Adrenal gland (tissue), 12 donors: ENCODE measurements around the gene DMAC2. TPM values are rescaled to one million over a fixed set of nuclear protein-coding genes. Genes with fewer than 3 reads are reported as not detected.
A peak's percentile ranks its signal among the peaks of the same experiment; 100 is the strongest.

ENCODE experiments used
- DNase-seq, 7 donors: peaks; one replicate each; pipeline ENCODE4 v3.0.0-alpha.2; 2019 to 2020
- H3K27ac ChIP-seq, 5 donors: fragments of 200-600 bp; sonication (generic) in 4 of 5; 1 replicate in 3 of 5; 2 replicates in 2 of 5; pipeline versions ENCODE4 v1.5.1 to v1.8.0; 2016 to 2020; ENCODE audit warnings: mild to moderate bottlenecking in 1 of 5
- H3K27me3 ChIP-seq: fragments of 200-600 bp; 2 replicates; pipeline ENCODE4 v1.8.0; 2021
- H3K36me3 ChIP-seq, 2 donors: fragments of 200-600 bp; replicated peaks in 1 of 2; 1 replicate in 1 of 2; 2 replicates in 1 of 2; pipeline versions ENCODE4 v1.5.1 to v1.8.0; 2018 to 2022
- H3K4me1 ChIP-seq, 2 donors: fragments of 200-600 bp; replicated peaks in 1 of 2; 1 replicate in 1 of 2; 2 replicates in 1 of 2; pipeline versions ENCODE4 v1.5.1 to v1.8.0; 2018 to 2021
- H3K4me3 ChIP-seq, 4 donors: fragments of 200-600 bp; sonication (generic) in 3 of 4; one replicate each; pipeline ENCODE4 v1.5.1; 2016 to 2018
- H3K9me3 ChIP-seq, 3 donors: fragments of 200-600 bp; sonication (generic) in 1 of 3; replicated peaks in 1 of 3; 1 replicate in 2 of 3; 2 replicates in 1 of 3; pipeline versions ENCODE4 v1.5.1 to v1.8.0; 2016 to 2021
- POLR2A ChIP-seq, 2 donors: fragments of 450-650 bp; IDR thresholded peaks; one replicate each; pipeline ENCODE4 v1.6.1; 2017; ENCODE audit warnings: antibody characterized with exemption in 2 of 2, mild to moderate bottlenecking in 2 of 2, moderate library complexity in 1 of 2
- WGBS, 4 donors: extraction: QIAGEN DNeasy Blood & Tissue Kit in 2 of 4; methylation state at CpG; one replicate each; pipeline versions ENCODE4 v1.1.5 to v1.1.7; 2013 to 2017; 5-methylcytosine and 5-hydroxymethylcytosine counted together
- intact Hi-C, 2 donors: fragments of 100-400 bp; cut with DNase I; formaldehyde crosslinking; loops; one replicate each; pipeline versions ENCODE4 v1.14.1 to v1.15.0; 2022 to 2023
- polyA plus RNA-seq, 3 donors: library from polyadenylated mRNA; stranded (reverse); fragments of 200-250 nt in 2 of 3; fragments of 350-450 nt in 1 of 3; fragmentation: Illumina TruSeq in 1 of 3; extraction: RNeasy Lipid Tissue Mini Kit (QIAGEN cat#74804) in 1 of 3; gene quantifications; one replicate each; pipeline ENCODE4 v1.2.3, GENCODE V29; 2013 to 2014
- total RNA-seq, 9 donors: library from RNA; depleted of rRNA in 4 of 9; stranded (reverse); fragments of >200 nt in 4 of 9; fragments of 120-200 nt in 1 of 9; fragmentation: NEBNext Ultra II Directional in 1 of 9; extraction: Animal tissue kit (Norgen Biotek cat#: 25700) in 1 of 9; gene quantifications; one replicate each; pipeline versions ENCODE4 v1.1.0 to v1.2.4, GENCODE V29; 2013 to 2023
- TF ChIP-seq, protein P1 (sequence below), 6 experiments: fragments of 450-650 bp in 4 of 6; fragments of 200-600 bp in 2 of 6; sonication (generic) in 1 of 6; IDR thresholded peaks; 1 replicate in 5 of 6; 2 replicates in 1 of 6; pipeline versions ENCODE4 v1.5.1 to v1.8.0; 2016 to 2021; ENCODE audit warnings: antibody characterized with exemption in 6 of 6, mild to moderate bottlenecking in 2 of 6, moderate library complexity in 1 of 6
- donor health status: healthy with polysubstance abuse.
- donor health status: Bipolar disorder and iron deficiency.
- donor health status: DM: yes; HTN: yes; CAD: no.
- donor health status: DM: no; HTN: no; CAD: no.
- donor health status: DM: no; HTN: no; CAD: no.
- donor health status: DM: yes; HTN: yes; CAD: no.

The DMAC2 gene
- total and polyA plus RNA-seq, 12 donors, result 30.7 to 60.9 (median 46.2) TPM

DNA sequence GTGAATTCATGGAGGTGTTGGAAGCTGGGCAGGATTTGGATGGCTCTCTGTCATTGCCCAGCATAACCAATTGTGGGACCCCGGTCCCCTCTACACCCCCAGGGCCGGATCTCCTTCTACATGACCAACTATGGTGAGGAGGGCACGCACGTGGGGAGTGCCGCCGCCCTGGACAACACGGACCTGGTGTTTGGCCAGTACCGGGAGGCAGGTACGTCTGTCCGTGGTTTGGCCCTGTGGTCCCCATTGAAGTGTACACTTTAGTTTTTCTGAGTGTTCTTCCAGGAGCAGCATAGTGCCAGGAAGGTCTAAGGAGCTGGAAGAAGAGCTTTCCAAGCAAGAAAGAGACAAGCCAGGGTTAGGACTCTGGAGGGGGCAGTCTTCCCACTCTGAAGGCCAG is 25.8 kb downstream of the DMAC2 start:
- H3K27ac ChIP-seq, result no peak overlapping the region
- no peak for TF ChIP-seq POLR2A (IDR thresholded peaks at IDR 0.05)
- TF ChIP-seq, protein P1, sequence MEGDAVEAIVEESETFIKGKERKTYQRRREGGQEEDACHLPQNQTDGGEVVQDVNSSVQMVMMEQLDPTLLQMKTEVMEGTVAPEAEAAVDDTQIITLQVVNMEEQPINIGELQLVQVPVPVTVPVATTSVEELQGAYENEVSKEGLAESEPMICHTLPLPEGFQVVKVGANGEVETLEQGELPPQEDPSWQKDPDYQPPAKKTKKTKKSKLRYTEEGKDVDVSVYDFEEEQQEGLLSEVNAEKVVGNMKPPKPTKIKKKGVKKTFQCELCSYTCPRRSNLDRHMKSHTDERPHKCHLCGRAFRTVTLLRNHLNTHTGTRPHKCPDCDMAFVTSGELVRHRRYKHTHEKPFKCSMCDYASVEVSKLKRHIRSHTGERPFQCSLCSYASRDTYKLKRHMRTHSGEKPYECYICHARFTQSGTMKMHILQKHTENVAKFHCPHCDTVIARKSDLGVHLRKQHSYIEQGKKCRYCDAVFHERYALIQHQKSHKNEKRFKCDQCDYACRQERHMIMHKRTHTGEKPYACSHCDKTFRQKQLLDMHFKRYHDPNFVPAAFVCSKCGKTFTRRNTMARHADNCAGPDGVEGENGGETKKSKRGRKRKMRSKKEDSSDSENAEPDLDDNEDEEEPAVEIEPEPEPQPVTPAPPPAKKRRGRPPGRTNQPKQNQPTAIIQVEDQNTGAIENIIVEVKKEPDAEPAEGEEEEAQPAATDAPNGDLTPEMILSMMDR (IDR thresholded peaks at IDR 0.05), result no peak
- peaks cover 14 to 23% of the 10 kb centered on the region in 2 donors for H3K4me1 ChIP-seq
- H3K27me3 ChIP-seq, result no peaks in the 10 kb centered on the region
- no peaks in the 10 kb centered on the region for H3K9me3 ChIP-seq
- peaks cover 0 to 68% of the 10 kb centered on the region in 2 donors for H3K36me3 ChIP-seq
- 83 to 96% (median 93%) methylated on average over 4 to 10 of the region's 10 CpGs for WGBS, 4 donors
- no peak for DNase-seq
- H3K4me3 ChIP-seq, result no peak overlapping the region
- intact Hi-C loops, result no loop called here

DNA sequence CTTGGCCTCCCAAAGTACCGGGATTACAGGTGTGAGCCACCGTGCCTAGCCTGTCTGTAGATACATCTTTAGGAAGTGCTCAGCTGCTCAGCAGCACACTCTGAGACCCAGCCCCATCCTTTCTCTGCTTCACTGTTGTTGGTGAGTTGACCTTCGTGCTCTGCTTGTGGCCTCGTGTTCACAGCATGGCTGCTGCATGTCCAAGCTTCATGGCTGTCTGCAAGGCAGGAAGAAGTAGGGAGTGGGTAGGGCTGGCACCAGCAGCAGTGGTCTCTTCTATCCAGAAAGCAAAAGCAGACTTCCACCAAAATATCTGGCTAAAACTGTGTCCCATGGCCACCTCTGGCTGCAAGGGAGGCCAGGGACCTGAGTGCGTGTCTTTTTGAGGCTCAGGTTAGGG is 26.8 kb downstream of the DMAC2 start:
- H3K36me3 ChIP-seq, result peaks cover 0 to 58% of the 10 kb centered on the region in 2 donors
- TF ChIP-seq, protein P1 (IDR thresholded peaks at IDR 0.05), result no peak
- no peak for TF ChIP-seq POLR2A (IDR thresholded peaks at IDR 0.05)
- H3K4me1 ChIP-seq, result peaks cover 14 to 26% of the 10 kb centered on the region in 2 donors

DNA sequence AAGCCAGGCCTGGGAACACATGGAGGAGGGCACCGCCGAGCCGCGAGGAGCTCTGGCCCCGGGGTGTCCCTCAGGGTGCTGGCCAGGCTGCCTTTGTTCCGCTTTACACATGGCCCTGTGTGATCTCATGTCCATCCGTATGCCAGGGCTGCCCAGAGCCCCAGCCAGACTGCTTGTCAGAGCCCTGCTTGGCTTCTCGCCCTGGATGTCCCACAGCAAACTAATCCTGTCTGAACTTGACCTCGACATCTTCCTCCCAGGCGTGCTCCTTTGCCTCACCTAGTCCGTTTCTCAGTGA is 27.8 kb downstream of the DMAC2 start:
- Histone ChIP-seq H3K4me3 (no peak overlapping the region), H3K4me1 (peaks cover 14 to 26% of the 10 kb centered on the region in 2 donors), H3K27ac (peak overlapping the region in 3 of 5 donors; percentile 48 to 79 (median 62)), H3K27me3 (no peaks in the 10 kb centered on the region), H3K36me3 (peaks cover 0 to 51% of the 10 kb centered on the region in 2 donors), H3K9me3 (no peaks in the 10 kb centered on the region)
- peak in 1 of 2 donors; percentile 27 for TF ChIP-seq POLR2A (IDR thresholded peaks at IDR 0.05)
- TF ChIP-seq, protein P1 (IDR thresholded peaks at IDR 0.05), result no peak
- intact Hi-C loops, result no loop called here
- WGBS, 4 donors, result 53 to 58% (median 57%) methylated on average over 11 of the region's 11 CpGs
- DNase-seq, result peak; percentile 53 to 94 (median 85)

More for the DNA sequence above, 26.8 kb downstream of the DMAC2 start:
- no peak for DNase-seq
- Histone ChIP-seq H3K27ac (no peak overlapping the region), H3K9me3 (no peaks in the 10 kb centered on the region), H3K4me3 (no peak overlapping the region), H3K27me3 (no peaks in the 10 kb centered on the region)
- WGBS, 4 donors, result 92 to 98% (median 95%) methylated on average over 4 to 5 of the region's 5 CpGs
- intact Hi-C loops, result no loop called here

DNA sequence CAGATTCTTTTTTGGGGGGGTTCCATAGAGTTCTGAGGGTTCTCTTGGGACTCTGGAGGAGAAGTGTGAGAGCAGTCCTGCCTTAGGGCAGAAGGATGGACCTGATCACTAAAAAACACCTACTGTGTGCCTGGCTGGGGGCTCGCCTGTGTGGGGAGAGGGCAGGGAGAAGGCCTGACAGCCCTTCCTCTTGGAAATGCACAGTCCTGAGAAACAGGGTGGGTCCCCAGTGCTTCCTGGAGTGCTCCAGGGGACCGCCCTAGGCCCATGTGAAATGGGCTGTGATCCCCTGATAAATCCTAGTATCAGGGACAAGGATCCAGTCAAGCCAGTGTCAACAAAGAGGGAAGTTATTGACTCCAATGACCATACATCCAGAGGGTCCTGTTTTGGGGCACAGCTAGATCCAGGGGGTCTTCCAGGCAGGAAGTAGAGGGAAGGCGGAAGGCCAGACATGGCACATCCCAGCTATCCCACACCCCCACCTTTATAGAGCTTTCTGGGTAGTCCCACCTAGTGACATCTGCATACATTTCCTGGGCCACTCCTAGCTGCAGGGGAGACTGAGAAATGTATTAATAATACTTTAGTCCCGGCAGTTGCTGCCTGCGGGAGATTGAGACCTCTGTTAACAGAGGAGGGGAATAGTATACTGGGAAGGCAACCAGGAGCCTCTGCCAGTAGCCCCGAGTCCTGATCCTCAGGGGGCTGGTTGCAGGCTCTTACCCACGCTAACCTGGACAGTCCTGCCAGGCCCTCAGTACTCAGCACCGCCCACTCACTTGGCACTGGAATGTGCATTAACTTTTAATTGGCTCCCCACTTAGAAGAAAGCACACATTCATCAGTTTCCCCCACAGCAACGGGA is 28.4 kb downstream of the DMAC2 start:
- WGBS, 4 donors, result 60 to 80% (median 72%) methylated on average over 8 to 9 of the region's 9 CpGs
- intact Hi-C loops, result no loop called here

More for the DNA sequence above, 28.4 kb downstream of the DMAC2 start:
- peak overlapping the region in 3 of 5 donors; percentile 48 to 79 (median 62) for H3K27ac ChIP-seq
- H3K27me3 ChIP-seq, result no peaks in the 10 kb centered on the region
- TF ChIP-seq POLR2A (IDR thresholded peaks at IDR 0.05), result no peak
- TF ChIP-seq, protein P1 (IDR thresholded peaks at IDR 0.05), result no peak
- H3K4me3 ChIP-seq, result no peak overlapping the region
- no peaks in the 10 kb centered on the region for H3K9me3 ChIP-seq
- DNase-seq, result no peak
- peaks cover 0 to 45% of the 10 kb centered on the region in 2 donors for H3K36me3 ChIP-seq
- peaks cover 14 to 26% of the 10 kb centered on the region in 2 donors for H3K4me1 ChIP-seq
